Measurements from ENCODE around the gene KCTD18. TPM values are rescaled to one million over a fixed set of nuclear protein-coding genes. Genes with fewer than 3 reads are reported as not detected.

The KCTD18 gene
- total RNA-seq, 4 donors from 2014 or later: 23.7 to 33.8 (median 28.8) TPM

GRCh38 chr2:200453142-200453852 is 56.6 kb downstream of the KCTD18 start:
- WGBS, 2 donors (ENCODE audit: low coverage in 1 of 2): 88 to 93% methylated on average over 3 to 8 of the region's 8 CpGs
- Histone ChIP-seq H3K4me3 (no peak overlapping the region), H3K36me3 (peaks cover 0 to 23% of the 10 kb centered on the region in 2 donors), H3K27ac (no peak overlapping the region), H3K4me1 (peaks cover 0 to 16% (median 0%) of the 10 kb centered on the region in 3 donors), H3K27me3 (no peaks in the 10 kb centered on the region), H3K9me3 (no peaks in the 10 kb centered on the region)
- no peak for ATAC-seq
- TF ChIP-seq EP300 (IDR thresholded peaks at IDR 0.05) (no peak), CTCF (IDR thresholded peaks at IDR 0.05) (no peak), POLR2A (IDR thresholded peaks at IDR 0.05) (no peak), POLR2AphosphoS5 (IDR thresholded peaks at IDR 0.05) (no peak)

GRCh38 chr2:200452377-200452776 is 57.5 kb downstream of the KCTD18 start:
- Histone ChIP-seq H3K4me1 (peaks cover 0 to 16% (median 0%) of the 10 kb centered on the region in 3 donors), H3K27me3 (no peaks in the 10 kb centered on the region), H3K9me3 (no peaks in the 10 kb centered on the region), H3K36me3 (peaks cover 0 to 23% of the 10 kb centered on the region in 2 donors), H3K27ac (no peak overlapping the region), H3K4me3 (no peak overlapping the region)
- no peak for ATAC-seq
- 100% methylated on average over 1 to 2 of the region's 2 CpGs for WGBS, 2 donors (ENCODE audit: low coverage in 1 of 2)
- TF ChIP-seq POLR2AphosphoS5 (IDR thresholded peaks at IDR 0.05) (no peak), POLR2A (IDR thresholded peaks at IDR 0.05) (no peak)

- Histone ChIP-seq H3K27ac (no peak overlapping the region), H3K9me3 (no peaks in the 10 kb centered on the region), H3K4me3 (no peak overlapping the region), H3K4me1 (peaks cover 0 to 14% (median 0%) of the 10 kb centered on the region in 3 donors), H3K27me3 (no peaks in the 10 kb centered on the region), H3K36me3 (peaks cover 0 to 24% of the 10 kb centered on the region in 2 donors)
- WGBS, 2 donors (ENCODE audit: low coverage in 1 of 2): 71 to 95% methylated on average over 1 to 2 of the region's 2 CpGs
- no peak for ATAC-seq
- TF ChIP-seq POLR2A (IDR thresholded peaks at IDR 0.05) (no peak), POLR2AphosphoS5 (IDR thresholded peaks at IDR 0.05) (no peak), EP300 (IDR thresholded peaks at IDR 0.05) (no peak), CTCF (IDR thresholded peaks at IDR 0.05) (no peak)
These were observed 58.4 kb downstream of the KCTD18 start for GRCh38 chr2:200451511-200451910.

GRCh38 chr2:200450288-200450687 is 59.6 kb downstream of the KCTD18 start:
- ATAC-seq: no peak
- H3K36me3 ChIP-seq: peaks cover 0 to 33% of the 10 kb centered on the region in 2 donors
- peaks cover 0 to 2% (median 0%) of the 10 kb centered on the region in 3 donors for H3K4me1 ChIP-seq
- no peak overlapping the region for H3K4me3 ChIP-seq
- H3K9me3 ChIP-seq: no peaks in the 10 kb centered on the region
- H3K27ac ChIP-seq: no peak overlapping the region
- H3K27me3 ChIP-seq: no peaks in the 10 kb centered on the region
- TF ChIP-seq EP300 (IDR thresholded peaks at IDR 0.05): no peak
- TF ChIP-seq POLR2A (IDR thresholded peaks at IDR 0.05): no peak
- 86% methylated on average over 2 of the region's 2 CpGs; no CpG with 5 or more reads in 1 of the 2 donors for WGBS, 2 donors (ENCODE audit: low coverage in 1 of 2)

GRCh38 chr2:200449149-200449548 is 60.7 kb downstream of the KCTD18 start:
- no peak for ATAC-seq
- peaks cover 0 to 39% of the 10 kb centered on the region in 2 donors for H3K36me3 ChIP-seq
- no peak overlapping the region for H3K4me3 ChIP-seq
- TF ChIP-seq EP300 (IDR thresholded peaks at IDR 0.05) (no peak), POLR2AphosphoS5 (IDR thresholded peaks at IDR 0.05) (no peak), POLR2A (IDR thresholded peaks at IDR 0.05) (no peak), CTCF (IDR thresholded peaks at IDR 0.05) (no peak)
- H3K9me3 ChIP-seq: no peaks in the 10 kb centered on the region
- H3K27me3 ChIP-seq: no peaks in the 10 kb centered on the region
- H3K4me1 ChIP-seq: peaks cover 0 to 6% (median 0%) of the 10 kb centered on the region in 3 donors
- no peak overlapping the region for H3K27ac ChIP-seq
- WGBS, 2 donors (ENCODE audit: low coverage in 1 of 2): 58 to 64% methylated on average over 3 to 4 of the region's 4 CpGs

- ATAC-seq: no peak
These were observed 61.4 kb downstream of the KCTD18 start for GRCh38 chr2:200448455-200448854.

More at GRCh38 chr2:200448455-200448854, 61.4 kb downstream of the KCTD18 start:
- Histone ChIP-seq H3K36me3 (peaks cover 0 to 33% of the 10 kb centered on the region in 2 donors), H3K4me1 (peaks cover 0 to 13% (median 4%) of the 10 kb centered on the region in 3 donors), H3K27ac (no peak overlapping the region), H3K9me3 (no peaks in the 10 kb centered on the region), H3K27me3 (no peaks in the 10 kb centered on the region), H3K4me3 (no peak overlapping the region)
- no peak for TF ChIP-seq POLR2AphosphoS5 (IDR thresholded peaks at IDR 0.05)
- no peak for TF ChIP-seq POLR2A (IDR thresholded peaks at IDR 0.05)
- TF ChIP-seq CTCF (IDR thresholded peaks at IDR 0.05): no peak
- TF ChIP-seq EP300 (IDR thresholded peaks at IDR 0.05): no peak
